Measurements from ENCODE around the gene LDB3.
A peak's percentile ranks its signal among the peaks of the same experiment; 100 is the strongest.

The LDB3 gene

GRCh38 chr10:86665868-86666267, 2.4 kb upstream of the LDB3 start:
- DNase-seq: no peak

- no peak for DNase-seq
These were observed 1.8 kb upstream of the LDB3 start for GRCh38 chr10:86666538-86666937.

- DNase-seq: no peak
These were observed 710 bp upstream of the LDB3 start for GRCh38 chr10:86667421-86668181.

GRCh38 chr10:86670290-86670811, 2.0 kb downstream of the LDB3 start:
- no peak for DNase-seq

- no peak for DNase-seq
These were observed 2.6 kb downstream of the LDB3 start for GRCh38 chr10:86670876-86671275.

GRCh38 chr10:86671419-86671818, 3.1 kb downstream of the LDB3 start:
- DNase-seq: no peak

- no peak for DNase-seq
These were observed 3.8 kb downstream of the LDB3 start for GRCh38 chr10:86671985-86672710.

GRCh38 chr10:86673216-86673826, 5.0 kb downstream of the LDB3 start:
- no peak for DNase-seq

- DNase-seq: no peak
These were observed 5.7 kb downstream of the LDB3 start for GRCh38 chr10:86673827-86674581.

- no peak for DNase-seq
These were observed 6.6 kb downstream of the LDB3 start for GRCh38 chr10:86674912-86675311.

- DNase-seq: no peak
These were observed 9.1 kb downstream of the LDB3 start for GRCh38 chr10:86677374-86677773.

- DNase-seq: peak; percentile 40
These were observed 10.9 kb downstream of the LDB3 start for GRCh38 chr10:86678999-86679792.

GRCh38 chr10:86681047-86681446, 12.7 kb downstream of the LDB3 start:
- no peak for DNase-seq

- no peak for DNase-seq
These were observed 13.5 kb downstream of the LDB3 start for GRCh38 chr10:86681722-86682386.

GRCh38 chr10:86682675-86683074, 14.4 kb downstream of the LDB3 start:
- DNase-seq: no peak

GRCh38 chr10:86684331-86685097, 16.2 kb downstream of the LDB3 start:
- no peak for DNase-seq

GRCh38 chr10:86685416-86685815, 17.1 kb downstream of the LDB3 start:
- DNase-seq: no peak

GRCh38 chr10:86685893-86686632, 17.8 kb downstream of the LDB3 start:
- no peak for DNase-seq

GRCh38 chr10:86686972-86687371, 18.7 kb downstream of the LDB3 start:
- no peak for DNase-seq

GRCh38 chr10:86687750-86688149, 19.4 kb downstream of the LDB3 start:
- no peak for DNase-seq

All from inflammatory macrophage treated with lipopolysaccharide for 4 hours (primary cell).